Ovary (tissue), 9 donors: ENCODE results near the gene CALHM1. TPM values are rescaled to one million over a fixed set of nuclear protein-coding genes. Genes with fewer than 3 reads are reported as not detected.

ENCODE experiments used
- DNase-seq, 5 donors: peaks; one replicate each; pipeline ENCODE4 v3.0.0-alpha.2; 2019 to 2020
- H3K27ac ChIP-seq, 2 donors: fragments of 200-600 bp; one replicate each; pipeline versions ENCODE4 v1.5.1 to v1.8.0; 2019 to 2022
- H3K27me3 ChIP-seq: fragments of 200-600 bp; one replicate; pipeline ENCODE4 v1.8.0; 2022
- H3K36me3 ChIP-seq: fragments of 200-600 bp; sonication (generic); one replicate; pipeline ENCODE4 v1.5.1; 2019
- H3K4me1 ChIP-seq: one replicate; pipeline ENCODE4 v1.8.1; 2013; ENCODE audit warnings: mild to moderate bottlenecking, moderate library complexity; ENCODE audit not compliant: insufficient read depth
- H3K4me3 ChIP-seq: fragments of 200-600 bp; sonication (generic); one replicate; pipeline ENCODE4 v1.5.1; 2017
- H3K9me3 ChIP-seq, 2 donors: fragments of 200-600 bp in 1 of 2; sonication (generic) in 1 of 2; one replicate each; pipeline versions ENCODE4 v1.5.1 to v1.8.1; 2013 to 2019; ENCODE audit warnings: mild to moderate bottlenecking in 1 of 2, moderate library complexity in 1 of 2
- CTCF ChIP-seq, 3 donors: fragments of 450-650 bp in 2 of 3; fragments of 200-600 bp in 1 of 3; IDR thresholded peaks; one replicate each; pipeline versions ENCODE4 v1.5.1 to v1.8.0; 2016 to 2022; ENCODE audit warnings: antibody characterized with exemption in 3 of 3, mild to moderate bottlenecking in 1 of 3
- EP300 ChIP-seq: sonication (generic); formaldehyde crosslinking; IDR thresholded peaks from one replicate; pipeline ENCODE4 v1.6.1; 2017; ENCODE audit warnings: antibody characterized with exemption
- POLR2A ChIP-seq: fragments of 450-650 bp; IDR thresholded peaks from one replicate; pipeline ENCODE4 v1.6.1; 2017; ENCODE audit warnings: antibody characterized with exemption, mild to moderate bottlenecking, moderate library complexity
- WGBS, 3 donors: extraction: QIAGEN DNeasy Blood & Tissue Kit in 1 of 3; methylation state at CpG; one replicate each; pipeline versions ENCODE4 v1.1.5 to v1.1.7; 2013 to 2017; 5-methylcytosine and 5-hydroxymethylcytosine counted together
- intact Hi-C, 4 donors: fragments of 100-400 bp; cut with DNase I; formaldehyde crosslinking; loops; one replicate each; pipeline versions ENCODE4 v1.11.0 to v1.15.1; 2022 to 2023
- polyA plus RNA-seq, 2 donors: library from polyadenylated mRNA; stranded (reverse); fragments of 200-250 nt in 1 of 2; fragments of 350-450 nt in 1 of 2; fragmentation: Illumina TruSeq in 1 of 2; extraction: RNeasy Lipid Tissue Mini Kit (QIAGEN cat#74804) in 1 of 2; gene quantifications; one replicate each; pipeline ENCODE4 v1.2.3, GENCODE V29; 2013 to 2014
- total RNA-seq, 7 donors: library from RNA; depleted of rRNA in 2 of 7; stranded (reverse); fragments of >200 nt in 2 of 7; fragmentation: NEBNext Ultra II Directional in 3 of 7; extraction: Animal tissue kit (Norgen Biotek cat#: 25700) in 3 of 7; gene quantifications; one replicate each; pipeline versions ENCODE4 v1.1.0 to v1.2.4, GENCODE V29; 2016 to 2023
- donor health status: DM: no; HTN: no; CAD: no; lungs with moderate emphysema.
- donor health status: DM: no; HTN: no; CAD: no.
- donor health status: Bipolar disorder and iron deficiency.
- donor health status: DM: yes; HTN: yes; CAD: no.
- donor health status: DM: no; HTN: no; CAD: no.
- donor health status: DM: yes; HTN: yes; CAD: no.

CALHM1 gene
- total and polyA plus RNA-seq, 9 donors, result not detected

GRCh38 chr10:103441611-103442010 lies 17.1 kb downstream of the CALHM1 start:
- H3K9me3 ChIP-seq, result no peaks in the 10 kb centered on the region
- H3K4me3 ChIP-seq, result no peak overlapping the region
- H3K4me1 ChIP-seq, result peaks cover 26% of the 10 kb centered on the region
- H3K36me3 ChIP-seq, result no peaks in the 10 kb centered on the region
- TF ChIP-seq EP300 (no peak), CTCF (IDR thresholded peaks at IDR 0.05) (no peak), POLR2A (no peak)
- intact Hi-C loops, result no loop called here
- no peaks in the 10 kb centered on the region for H3K27me3 ChIP-seq
- H3K27ac ChIP-seq, result peak overlapping the region; percentile 53 to 83
- 10 to 25% (median 16%) methylated on average over 8 of the region's 8 CpGs for WGBS, 3 donors
- no peak for DNase-seq

- no peaks in the 10 kb centered on the region for H3K36me3 ChIP-seq
- no peak for DNase-seq
- H3K9me3 ChIP-seq, result no peaks in the 10 kb centered on the region
- H3K4me3 ChIP-seq, result no peak overlapping the region
- 73 to 77% (median 74%) methylated on average over 8 of the region's 8 CpGs for WGBS, 3 donors
- H3K27ac ChIP-seq, result peak overlapping the region; percentile 53 to 83
- TF ChIP-seq EP300 (no peak), POLR2A (no peak), CTCF (IDR thresholded peaks at IDR 0.05) (no peak)
- peaks cover 23% of the 10 kb centered on the region for H3K4me1 ChIP-seq
- H3K27me3 ChIP-seq, result no peaks in the 10 kb centered on the region
- intact Hi-C loops, result no loop called here
Measured at GRCh38 chr10:103441206-103441605, 17.5 kb downstream of the CALHM1 start.

GRCh38 chr10:103440416-103440815 lies 18.3 kb downstream of the CALHM1 start:
- H3K27me3 ChIP-seq, result no peaks in the 10 kb centered on the region
- TF ChIP-seq POLR2A (no peak), CTCF (IDR thresholded peaks at IDR 0.05) (no peak), EP300 (no peak)
- 92 to 93% (median 93%) methylated on average over 14 of the region's 14 CpGs for WGBS, 3 donors
- H3K27ac ChIP-seq, result no peak overlapping the region
- no peaks in the 10 kb centered on the region for H3K9me3 ChIP-seq
- intact Hi-C loops, result no loop called here
- DNase-seq, result no peak
- H3K4me1 ChIP-seq, result peaks cover 17% of the 10 kb centered on the region
- no peak overlapping the region for H3K4me3 ChIP-seq
- H3K36me3 ChIP-seq, result no peaks in the 10 kb centered on the region

- Histone ChIP-seq H3K27me3 (no peaks in the 10 kb centered on the region), H3K4me3 (no peak overlapping the region), H3K27ac (no peak overlapping the region), H3K36me3 (no peaks in the 10 kb centered on the region), H3K9me3 (no peaks in the 10 kb centered on the region), H3K4me1 (peaks cover 13% of the 10 kb centered on the region)
- intact Hi-C loops, result no loop called here
- TF ChIP-seq POLR2A (no peak), CTCF (IDR thresholded peaks at IDR 0.05) (no peak), EP300 (no peak)
- DNase-seq, result no peak
- WGBS, 3 donors, result 57 to 81% (median 73%) methylated on average over 4 of the region's 4 CpGs
Measured at GRCh38 chr10:103439776-103440175, 18.9 kb downstream of the CALHM1 start.
